Endothelial cell of coronary artery (primary cell): Measurements from ENCODE around the gene GADL1. TPM values are rescaled to one million over a fixed set of nuclear protein-coding genes. Genes with fewer than 3 reads are reported as not detected.

Experiments used
- total RNA-seq: library from RNA; depleted of rRNA; stranded (reverse); fragments of >200 nt; gene quantifications from 2 replicates; pipeline ENCODE4 v1.2.3, GENCODE V29; 2014

The GADL1 gene
- 0.45 TPM in 1 of 2 replicates, not detected in the other for total RNA-seq

GRCh38 chr3:30894521-30895251 lies at the start of gene GADL1:
GADL1 (minus strand) TSS chr3:30894661; CDS start chr3:30894614, 47 bp downstream.

